Fibroblast of lung (primary cell): Measurements from ENCODE around the gene CPEB2. TPM values are rescaled to one million over a fixed set of nuclear protein-coding genes. Genes with fewer than 3 reads are reported as not detected.
"Not testable (repeated sequence)": the region's sequence is repeated elsewhere in the genome, so short reads cannot be mapped to it uniquely, and the experiment has no call there.

Experiments used
- DNase-seq, 2 donors: peaks; one replicate each; pipeline versions ENCODE4 v3.0.0 to v3.0.0-alpha.2; 2010; ENCODE audit warnings: low read depth in 2 of 2
- H2AFZ ChIP-seq: 2 replicates; pipeline ENCODE4 v1.5.1; 2012; ENCODE audit warnings: low read length, control low read depth, inconsistent platforms
- H3K27ac ChIP-seq: 2 replicates; pipeline ENCODE4 v1.5.1; 2011; ENCODE audit warnings: low read length, control low read depth; ENCODE audit not compliant: insufficient read depth
- H3K27me3 ChIP-seq: 2 replicates; pipeline ENCODE4 v1.5.1; 2011; ENCODE audit warnings: mild to moderate bottlenecking, low read length; ENCODE audit not compliant: control insufficient read depth, insufficient read depth
- H3K36me3 ChIP-seq: 2 replicates; pipeline ENCODE4 v1.5.1; 2011; ENCODE audit warnings: low read length; ENCODE audit not compliant: control insufficient read depth, insufficient read depth
- H3K4me1 ChIP-seq: 2 replicates; pipeline ENCODE4 v1.5.1; 2011; ENCODE audit warnings: low read length; ENCODE audit not compliant: control insufficient read depth, insufficient read depth; ENCODE audit errors: extremely low read depth
- H3K4me2 ChIP-seq: 2 replicates; pipeline ENCODE4 v1.5.1; 2011; ENCODE audit warnings: low read length, control low read depth; ENCODE audit not compliant: insufficient read depth; ENCODE audit errors: extremely low read depth
- H3K4me3 ChIP-seq, 4 experiments: fragments of 200-600 bp in 1 of 4; sonication (generic) in 1 of 4; replicated peaks in 1 of 4; 2 replicates each; pipeline ENCODE4 v1.5.1; 2011 to 2016; ENCODE audit warnings: low read length in 4 of 4, low read depth in 3 of 4, mild to moderate bottlenecking in 3 of 4, control low read depth in 2 of 4, inconsistent platforms in 1 of 4, mixed read lengths in 1 of 4; ENCODE audit not compliant: insufficient read depth in 1 of 4; ENCODE audit errors: control extremely low read depth in 1 of 4
- H3K79me2 ChIP-seq: 2 replicates; pipeline ENCODE4 v1.5.1; 2012; ENCODE audit warnings: mild to moderate bottlenecking, low read length, inconsistent platforms; ENCODE audit not compliant: control insufficient read depth, insufficient read depth
- H3K9ac ChIP-seq: 2 replicates; pipeline ENCODE4 v1.5.1; 2011; ENCODE audit warnings: mild to moderate bottlenecking, low read length, control low read depth; ENCODE audit not compliant: insufficient read depth
- H3K9me3 ChIP-seq: 2 replicates; pipeline ENCODE4 v1.5.1; 2012; ENCODE audit warnings: low read depth, low read length; ENCODE audit not compliant: control insufficient read depth, insufficient read depth
- H4K20me1 ChIP-seq: 2 replicates; pipeline ENCODE4 v1.5.1; 2011; ENCODE audit warnings: low read length; ENCODE audit not compliant: control insufficient read depth, insufficient read depth; ENCODE audit errors: extremely low read depth
- EZH2 ChIP-seq: IDR thresholded peaks from 2 replicates; pipeline ENCODE4 v1.5.1; 2012; ENCODE audit warnings: low read length, control low read depth, mild to moderate bottlenecking; ENCODE audit errors: missing control alignments
- polyA plus RNA-seq, 2 donors: library from polyadenylated mRNA; depleted of rRNA in 1 of 2; stranded (reverse) in 1 of 2; unstranded in 1 of 2; fragments of >200 nt; gene quantifications; 2 replicates each; pipeline ENCODE4 v1.2.1, GENCODE V29; 2011 to 2012; ENCODE audit warnings: missing spikeins in 1 of 2
- total RNA-seq: library from RNA; depleted of rRNA; stranded (reverse); fragments of >200 nt; gene quantifications from 2 replicates; pipeline ENCODE4 v1.2.1, GENCODE V29; 2014
- TF ChIP-seq, protein P1 (sequence below), 2 donors: IDR thresholded peaks in 1 of 2; conservative IDR thresholded peaks in 1 of 2; 1 replicate in 1 of 2; 2 replicates in 1 of 2; pipeline ENCODE4 v1.5.1; 2011 to 2012; ENCODE audit warnings: low read length in 2 of 2, control low read depth in 1 of 2, inconsistent platforms in 1 of 2, low read depth in 1 of 2, mild to moderate bottlenecking in 1 of 2

The CPEB2 gene
- total and polyA plus RNA-seq, 2 donors (not counting 1 experiment from before 2014, with no cell fraction given): 18.6 to 19.0 TPM

- DNase-seq, H3K79me2 ChIP-seq, H2AFZ ChIP-seq, H3K4me3 ChIP-seq, H3K27me3 ChIP-seq, H3K36me3 ChIP-seq, H3K27ac ChIP-seq, H3K9me3 ChIP-seq, H3K4me1 ChIP-seq, H3K9ac ChIP-seq, H4K20me1 ChIP-seq, H3K4me2 ChIP-seq: not testable (repeated sequence)
These were observed 84.0 kb downstream of the CPEB2 start for GRCh38 chr4:15086259-15086658.

DNA sequence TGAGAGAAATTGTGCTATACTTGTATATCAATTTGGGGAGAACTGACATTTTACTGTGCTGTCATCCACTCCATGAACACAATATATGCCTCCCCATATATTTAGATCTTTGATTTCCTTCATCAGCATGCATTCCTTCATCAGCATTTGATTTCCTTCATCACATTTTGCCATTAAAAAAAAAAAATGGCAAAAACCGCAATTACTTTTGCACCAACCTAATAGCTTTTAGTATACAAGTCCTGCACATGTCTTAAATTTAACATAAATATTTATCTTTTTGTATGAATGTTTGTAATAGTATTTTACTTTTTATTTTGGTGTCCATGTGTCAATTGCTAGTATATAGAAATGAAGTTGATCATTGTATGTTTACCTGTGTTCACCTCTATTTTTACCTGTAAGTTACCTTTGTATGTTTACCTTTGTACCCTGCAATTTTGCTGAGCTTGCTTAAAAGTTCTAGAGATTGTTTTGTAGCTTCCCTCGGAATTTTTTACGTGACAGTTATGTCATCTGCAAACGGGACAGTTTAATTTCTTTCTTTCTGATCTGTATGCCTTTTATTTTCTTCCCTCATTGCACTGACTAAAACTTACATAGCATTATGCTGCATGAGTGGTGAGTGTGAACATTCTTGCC is 86.2 kb downstream of the CPEB2 start:
- H3K9me3 ChIP-seq: no peaks in the 10 kb centered on the region
- H3K27ac ChIP-seq: no peak overlapping the region
- no peaks in the 10 kb centered on the region for H4K20me1 ChIP-seq
- H3K36me3 ChIP-seq: no peaks in the 10 kb centered on the region
- no peak for TF ChIP-seq EZH2
- TF ChIP-seq, protein P1, sequence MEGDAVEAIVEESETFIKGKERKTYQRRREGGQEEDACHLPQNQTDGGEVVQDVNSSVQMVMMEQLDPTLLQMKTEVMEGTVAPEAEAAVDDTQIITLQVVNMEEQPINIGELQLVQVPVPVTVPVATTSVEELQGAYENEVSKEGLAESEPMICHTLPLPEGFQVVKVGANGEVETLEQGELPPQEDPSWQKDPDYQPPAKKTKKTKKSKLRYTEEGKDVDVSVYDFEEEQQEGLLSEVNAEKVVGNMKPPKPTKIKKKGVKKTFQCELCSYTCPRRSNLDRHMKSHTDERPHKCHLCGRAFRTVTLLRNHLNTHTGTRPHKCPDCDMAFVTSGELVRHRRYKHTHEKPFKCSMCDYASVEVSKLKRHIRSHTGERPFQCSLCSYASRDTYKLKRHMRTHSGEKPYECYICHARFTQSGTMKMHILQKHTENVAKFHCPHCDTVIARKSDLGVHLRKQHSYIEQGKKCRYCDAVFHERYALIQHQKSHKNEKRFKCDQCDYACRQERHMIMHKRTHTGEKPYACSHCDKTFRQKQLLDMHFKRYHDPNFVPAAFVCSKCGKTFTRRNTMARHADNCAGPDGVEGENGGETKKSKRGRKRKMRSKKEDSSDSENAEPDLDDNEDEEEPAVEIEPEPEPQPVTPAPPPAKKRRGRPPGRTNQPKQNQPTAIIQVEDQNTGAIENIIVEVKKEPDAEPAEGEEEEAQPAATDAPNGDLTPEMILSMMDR (conservative IDR thresholded peaks at IDR 0.05 in 1 of 2, IDR thresholded peaks at IDR 0.05 in 1 of 2; ENCODE audit: low read depth in 1 of 2, low read length in 2 of 2): no peak
- no peaks in the 10 kb centered on the region for H3K4me1 ChIP-seq
- no peak overlapping the region for H3K4me3 ChIP-seq
- H2AFZ ChIP-seq: no peak overlapping the region
- DNase-seq: no peak
- no peak overlapping the region for H3K4me2 ChIP-seq
- H3K79me2 ChIP-seq: no peaks in the 10 kb centered on the region
- H3K9ac ChIP-seq: no peak overlapping the region
- H3K27me3 ChIP-seq: no peaks in the 10 kb centered on the region

- H3K4me3 ChIP-seq: no peak overlapping the region
- no peak overlapping the region for H3K9ac ChIP-seq
- no peaks in the 10 kb centered on the region for H3K4me1 ChIP-seq
- H3K9me3 ChIP-seq: no peaks in the 10 kb centered on the region
- TF ChIP-seq, protein P1 (conservative IDR thresholded peaks at IDR 0.05 in 1 of 2, IDR thresholded peaks at IDR 0.05 in 1 of 2; ENCODE audit: low read depth in 1 of 2, low read length in 2 of 2): no peak
- TF ChIP-seq EZH2: no peak
- H2AFZ ChIP-seq: no peak overlapping the region
- no peaks in the 10 kb centered on the region for H3K27me3 ChIP-seq
- no peak overlapping the region for H3K4me2 ChIP-seq
- no peak overlapping the region for H3K27ac ChIP-seq
- no peaks in the 10 kb centered on the region for H3K36me3 ChIP-seq
- no peaks in the 10 kb centered on the region for H3K79me2 ChIP-seq
- H4K20me1 ChIP-seq: no peaks in the 10 kb centered on the region
- DNase-seq: no peak
These were observed 87.7 kb downstream of the CPEB2 start for GRCh38 chr4:15089979-15090378.
